Measurements from ENCODE around the gene PPFIBP2. TPM values are rescaled to one million over a fixed set of nuclear protein-coding genes. Genes with fewer than 3 reads are reported as not detected.

The PPFIBP2 gene
- total RNA-seq, 1 experiment from 2014 or later: 5.7 TPM

- intact Hi-C loops (cut with micrococcal nuclease; ENCODE audit: unreplicated experiment): loop anchor here (1.0 to 10.0 kb wide), 4 partner anchors 85 to 217 kb away; no protein-coding TSS in a partner anchor
- Histone ChIP-seq H3K9me3 (ENCODE audit: low read depth, low read length, poor library complexity, severe bottlenecking) (no peaks in the 10 kb centered on the region), H3K4me3 (ENCODE audit: low read depth, low read length, poor library complexity, severe bottlenecking) (no peak overlapping the region), H3K36me3 (ENCODE audit: insufficient read depth, low read length, poor library complexity, severe bottlenecking) (no peaks in the 10 kb centered on the region), H3K4me1 (ENCODE audit: insufficient read depth, low read length, poor library complexity, severe bottlenecking) (peaks cover 17% of the 10 kb centered on the region), H3K27ac (ENCODE audit: low read depth, low read length, poor library complexity, severe bottlenecking) (no peak overlapping the region), H3K27me3 (replicated peaks; ENCODE audit: insufficient read depth, low read depth, low read length, poor library complexity) (no peaks in the 10 kb centered on the region)
- CTCF ChIA-PET: interaction anchor here (0.6 to 2.7 kb wide), 7 partner anchors 11 to 528 kb away, joined by 4 to 25 read pairs (median 5); no protein-coding TSS in a partner anchor
- DNase-seq (ENCODE audit: low spot score): peak; percentile 70
- POLR2A ChIA-PET (ENCODE audit: low non-redundant PET): interaction anchor here (0.6 kb wide), 1 partner anchor 100 kb away, joined by 3 read pairs; no protein-coding TSS in a partner anchor
- no TSS peak for BruUV-seq (replicated peaks)
- TF ChIP-seq CTCF (conservative IDR thresholded peaks at IDR 0.05; ENCODE audit: low read depth, low read length) (peak; percentile 80), EZH2 (IDR thresholded peaks at IDR 0.05; ENCODE audit: borderline replicate concordance, low read depth, low read length, poor library complexity, severe bottlenecking) (no peak)
These were observed 57.8 kb downstream of the PPFIBP2 start for GRCh38 chr11:7571640-7572000.

- Histone ChIP-seq H3K36me3 (ENCODE audit: insufficient read depth, low read length, poor library complexity, severe bottlenecking) (no peaks in the 10 kb centered on the region), H3K4me3 (ENCODE audit: low read depth, low read length, poor library complexity, severe bottlenecking) (no peak overlapping the region), H3K27ac (ENCODE audit: low read depth, low read length, poor library complexity, severe bottlenecking) (no peak overlapping the region), H3K4me1 (ENCODE audit: insufficient read depth, low read length, poor library complexity, severe bottlenecking) (peaks cover 22% of the 10 kb centered on the region), H3K9me3 (ENCODE audit: low read depth, low read length, poor library complexity, severe bottlenecking) (no peaks in the 10 kb centered on the region), H3K27me3 (replicated peaks; ENCODE audit: insufficient read depth, low read depth, low read length, poor library complexity) (no peaks in the 10 kb centered on the region)
- TF ChIP-seq CTCF (conservative IDR thresholded peaks at IDR 0.05; ENCODE audit: low read depth, low read length) (no peak), EZH2 (IDR thresholded peaks at IDR 0.05; ENCODE audit: borderline replicate concordance, low read depth, low read length, poor library complexity, severe bottlenecking) (no peak)
- CTCF ChIA-PET: interaction anchor here (0.6 to 2.7 kb wide), 5 partner anchors 85 to 527 kb away, joined by 4 to 25 read pairs (median 7); no protein-coding TSS in a partner anchor
- BruUV-seq (replicated peaks): no TSS peak
- intact Hi-C loops (cut with micrococcal nuclease; ENCODE audit: unreplicated experiment): loop anchor here (10.0 kb wide), 1 partner anchor 217 kb away; no protein-coding TSS in a partner anchor
- POLR2A ChIA-PET (ENCODE audit: low non-redundant PET): no interaction called here
- DNase-seq (ENCODE audit: low spot score): peak; percentile 41
These were observed 58.4 kb downstream of the PPFIBP2 start for GRCh38 chr11:7572001-7572712.

GRCh38 chr11:7573193-7573557 is 59.4 kb downstream of the PPFIBP2 start:
- no peaks in the 10 kb centered on the region for H3K36me3 ChIP-seq (ENCODE audit: insufficient read depth, low read length, poor library complexity, severe bottlenecking)
- BruUV-seq (replicated peaks): no TSS peak
- H3K4me1 ChIP-seq (ENCODE audit: insufficient read depth, low read length, poor library complexity, severe bottlenecking): peaks cover 29% of the 10 kb centered on the region
- intact Hi-C loops (cut with micrococcal nuclease; ENCODE audit: unreplicated experiment): loop anchor here (10.0 kb wide), 1 partner anchor 218 kb away; no protein-coding TSS in a partner anchor
- POLR2A ChIA-PET (ENCODE audit: low non-redundant PET): no interaction called here
- no peak for DNase-seq (ENCODE audit: low spot score)
- H3K4me3 ChIP-seq (ENCODE audit: low read depth, low read length, poor library complexity, severe bottlenecking): no peak overlapping the region
- H3K9me3 ChIP-seq (ENCODE audit: low read depth, low read length, poor library complexity, severe bottlenecking): no peaks in the 10 kb centered on the region
- CTCF ChIA-PET: interaction anchor here (2.7 kb wide), 1 partner anchor 84 kb away, joined by 25 read pairs; no protein-coding TSS in a partner anchor
- TF ChIP-seq EZH2 (IDR thresholded peaks at IDR 0.05; ENCODE audit: borderline replicate concordance, low read depth, low read length, poor library complexity, severe bottlenecking) (no peak), CTCF (conservative IDR thresholded peaks at IDR 0.05; ENCODE audit: low read depth, low read length) (no peak)
- no peak overlapping the region for H3K27ac ChIP-seq (ENCODE audit: low read depth, low read length, poor library complexity, severe bottlenecking)
- no peaks in the 10 kb centered on the region for H3K27me3 ChIP-seq (replicated peaks; ENCODE audit: insufficient read depth, low read depth, low read length, poor library complexity)
